Retinal pigment epithelial cell (primary cell): ENCODE data around the gene BID.

Source experiments
- DNase-seq: peaks from one replicate; pipeline ENCODE4 v3.0.0-alpha.2; 2010; ENCODE audit warnings: low read depth
- H3K4me3 ChIP-seq: 2 replicates; pipeline ENCODE4 v1.5.1; 2011; ENCODE audit warnings: mild to moderate bottlenecking, low read length, control low read depth, moderate library complexity
- TF ChIP-seq, protein P1 (sequence below): conservative IDR thresholded peaks from 2 replicates; pipeline ENCODE4 v1.5.1; 2011; ENCODE audit warnings: low read depth, low read length, control low read depth, inconsistent platforms

BID gene

GRCh38 chr22:17706947-17707346 is 67.3 kb downstream of the BID start:
- TF ChIP-seq, protein P1, sequence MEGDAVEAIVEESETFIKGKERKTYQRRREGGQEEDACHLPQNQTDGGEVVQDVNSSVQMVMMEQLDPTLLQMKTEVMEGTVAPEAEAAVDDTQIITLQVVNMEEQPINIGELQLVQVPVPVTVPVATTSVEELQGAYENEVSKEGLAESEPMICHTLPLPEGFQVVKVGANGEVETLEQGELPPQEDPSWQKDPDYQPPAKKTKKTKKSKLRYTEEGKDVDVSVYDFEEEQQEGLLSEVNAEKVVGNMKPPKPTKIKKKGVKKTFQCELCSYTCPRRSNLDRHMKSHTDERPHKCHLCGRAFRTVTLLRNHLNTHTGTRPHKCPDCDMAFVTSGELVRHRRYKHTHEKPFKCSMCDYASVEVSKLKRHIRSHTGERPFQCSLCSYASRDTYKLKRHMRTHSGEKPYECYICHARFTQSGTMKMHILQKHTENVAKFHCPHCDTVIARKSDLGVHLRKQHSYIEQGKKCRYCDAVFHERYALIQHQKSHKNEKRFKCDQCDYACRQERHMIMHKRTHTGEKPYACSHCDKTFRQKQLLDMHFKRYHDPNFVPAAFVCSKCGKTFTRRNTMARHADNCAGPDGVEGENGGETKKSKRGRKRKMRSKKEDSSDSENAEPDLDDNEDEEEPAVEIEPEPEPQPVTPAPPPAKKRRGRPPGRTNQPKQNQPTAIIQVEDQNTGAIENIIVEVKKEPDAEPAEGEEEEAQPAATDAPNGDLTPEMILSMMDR, result no peak
- no peak for DNase-seq
- peak overlapping the region; percentile 43 for H3K4me3 ChIP-seq

DNA sequence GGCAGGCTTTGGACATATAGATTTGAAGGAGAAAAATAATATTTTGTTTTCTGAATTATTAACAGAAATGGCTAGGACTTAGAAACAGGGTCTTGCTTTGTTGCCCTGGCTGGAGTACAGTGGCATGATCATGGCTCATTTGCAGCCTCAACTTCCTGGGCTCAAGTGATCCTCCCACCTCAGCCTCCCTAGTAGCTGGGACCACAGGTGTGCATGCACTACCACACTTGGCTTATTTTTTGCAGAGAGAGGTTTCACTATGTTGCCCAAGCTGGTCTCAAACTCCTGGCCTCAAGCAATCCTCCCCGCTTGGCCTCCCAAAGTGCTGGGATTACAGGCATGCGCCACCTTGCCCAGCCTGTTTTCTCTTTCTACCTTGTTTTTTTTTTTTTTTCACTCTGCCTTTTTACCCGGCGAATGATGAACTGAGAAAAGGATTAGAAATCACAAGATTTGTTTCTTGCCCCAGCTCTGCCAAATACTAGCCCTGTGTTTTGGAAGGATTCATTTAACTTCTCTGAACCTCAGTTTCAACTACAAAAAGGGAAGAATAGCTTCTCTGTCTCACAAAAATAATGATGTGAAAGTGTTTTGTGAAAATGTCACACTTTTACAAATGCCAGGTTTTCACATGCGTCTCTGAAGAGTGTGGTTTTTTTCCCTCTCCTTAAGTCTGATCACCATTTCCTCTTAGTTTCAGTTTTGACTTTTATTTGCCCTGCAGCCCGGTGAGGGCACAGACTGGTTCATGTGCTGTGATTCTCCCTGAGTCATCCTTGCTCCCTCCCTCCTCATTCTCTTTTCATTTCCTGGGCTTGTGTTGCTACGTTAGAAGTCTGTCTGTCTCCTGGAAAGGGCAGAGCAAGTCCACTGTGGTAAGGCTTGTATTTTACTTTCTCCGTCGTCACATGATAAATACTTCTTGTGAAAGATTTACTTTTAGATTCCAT is 68.0 kb downstream of the BID start:
- H3K4me3 ChIP-seq, result peak overlapping the region; percentile 43
- TF ChIP-seq, protein P1, result no peak
- DNase-seq, result peak; percentile 95

DNA sequence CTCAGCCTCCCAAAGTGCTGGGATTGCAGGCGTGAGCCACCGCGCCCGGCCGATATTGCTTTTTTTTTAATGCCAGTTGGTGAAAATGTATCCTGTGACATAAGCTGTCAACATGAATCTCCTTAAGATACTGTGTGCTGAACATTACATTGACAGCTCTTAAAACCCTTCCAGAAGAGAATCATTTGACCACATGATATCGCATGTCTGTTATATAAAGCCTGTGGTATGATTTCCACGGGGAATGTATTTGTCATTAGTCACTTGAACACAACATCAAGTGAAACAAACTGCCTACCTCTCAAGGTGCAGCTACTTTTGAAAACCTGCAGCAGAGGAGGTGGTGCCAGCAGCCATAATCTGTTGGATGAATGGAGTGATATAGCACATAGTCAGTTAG is 68.7 kb downstream of the BID start:
- TF ChIP-seq, protein P1, result no peak
- H3K4me3 ChIP-seq, result no peak overlapping the region

GRCh38 chr22:17703811-17704210 is 70.5 kb downstream of the BID start:
- H3K4me3 ChIP-seq, result no peak overlapping the region
- no peak for DNase-seq
- TF ChIP-seq, protein P1, result no peak

More for the DNA sequence above, 68.7 kb downstream of the BID start:
- no peak for DNase-seq

DNA sequence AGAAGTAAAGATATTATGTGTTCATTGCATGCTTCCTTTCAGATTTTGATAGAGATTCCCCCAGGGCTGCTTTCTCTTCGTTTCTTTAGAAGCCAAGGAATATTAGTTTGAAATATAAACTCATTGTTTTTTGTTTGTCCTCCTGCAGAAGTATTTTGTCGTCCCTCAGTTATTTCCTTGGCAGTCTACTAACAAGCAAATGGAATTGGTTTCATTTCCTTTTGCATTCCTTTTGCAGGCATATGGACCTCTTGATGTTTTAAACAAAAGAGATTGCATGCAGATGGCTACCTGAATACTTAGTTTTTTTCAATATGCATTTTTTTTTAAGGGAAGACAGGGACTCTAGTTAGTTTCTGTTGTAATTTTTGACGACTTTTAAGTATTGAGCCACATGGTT is 73.5 kb downstream of the BID start:
- no peak for DNase-seq
- TF ChIP-seq, protein P1, result no peak

DNA sequence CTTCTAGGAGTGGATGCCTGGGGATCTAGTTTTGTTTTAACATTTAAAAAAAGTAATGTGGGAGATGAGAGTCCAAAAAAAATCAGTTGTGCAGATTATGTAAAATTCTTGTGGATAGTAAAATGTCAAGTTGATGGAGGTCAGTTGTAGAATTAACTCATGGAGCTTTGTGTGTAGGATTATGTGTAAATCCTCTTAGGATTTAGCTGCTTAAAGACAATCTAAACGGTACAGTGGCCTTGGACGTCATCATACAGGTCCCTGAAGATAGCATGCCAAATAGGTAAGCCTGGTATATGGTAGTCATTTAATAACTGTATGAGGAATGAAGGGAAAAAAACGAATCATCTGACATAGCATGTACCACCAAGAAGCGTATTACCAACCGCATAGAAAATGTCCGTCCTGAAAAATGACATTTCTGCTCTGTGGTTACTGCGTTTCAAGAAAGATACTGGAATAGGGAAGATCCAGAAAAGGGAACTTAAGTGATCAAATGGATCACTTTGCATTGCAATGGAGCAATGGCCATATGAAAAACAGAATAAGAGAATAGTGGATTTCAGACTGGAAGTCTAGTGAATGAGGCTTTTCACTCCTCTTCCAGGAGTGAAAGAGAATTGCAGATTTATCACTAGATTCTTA is 74.5 kb downstream of the BID start:
- TF ChIP-seq, protein P1, result no peak
- DNase-seq, result peak; percentile 75
- H3K4me3 ChIP-seq, result no peak overlapping the region

More for the DNA sequence above, 73.5 kb downstream of the BID start:
- H3K4me3 ChIP-seq, result no peak overlapping the region
